HG03108 (cell line): ENCODE results near the gene SFN.
"Not testable (repeated sequence)": the region's sequence is repeated elsewhere in the genome, so short reads cannot be mapped to it uniquely, and the experiment has no call there.

Source experiments
- ATAC-seq: cut with Tn5 transposase; IDR thresholded peaks from one replicate; pipeline ENCODE4 v1.9.1; 2021; ENCODE audit warnings: moderate library complexity; ENCODE audit not compliant: unreplicated experiment

Gene SFN

DNA sequence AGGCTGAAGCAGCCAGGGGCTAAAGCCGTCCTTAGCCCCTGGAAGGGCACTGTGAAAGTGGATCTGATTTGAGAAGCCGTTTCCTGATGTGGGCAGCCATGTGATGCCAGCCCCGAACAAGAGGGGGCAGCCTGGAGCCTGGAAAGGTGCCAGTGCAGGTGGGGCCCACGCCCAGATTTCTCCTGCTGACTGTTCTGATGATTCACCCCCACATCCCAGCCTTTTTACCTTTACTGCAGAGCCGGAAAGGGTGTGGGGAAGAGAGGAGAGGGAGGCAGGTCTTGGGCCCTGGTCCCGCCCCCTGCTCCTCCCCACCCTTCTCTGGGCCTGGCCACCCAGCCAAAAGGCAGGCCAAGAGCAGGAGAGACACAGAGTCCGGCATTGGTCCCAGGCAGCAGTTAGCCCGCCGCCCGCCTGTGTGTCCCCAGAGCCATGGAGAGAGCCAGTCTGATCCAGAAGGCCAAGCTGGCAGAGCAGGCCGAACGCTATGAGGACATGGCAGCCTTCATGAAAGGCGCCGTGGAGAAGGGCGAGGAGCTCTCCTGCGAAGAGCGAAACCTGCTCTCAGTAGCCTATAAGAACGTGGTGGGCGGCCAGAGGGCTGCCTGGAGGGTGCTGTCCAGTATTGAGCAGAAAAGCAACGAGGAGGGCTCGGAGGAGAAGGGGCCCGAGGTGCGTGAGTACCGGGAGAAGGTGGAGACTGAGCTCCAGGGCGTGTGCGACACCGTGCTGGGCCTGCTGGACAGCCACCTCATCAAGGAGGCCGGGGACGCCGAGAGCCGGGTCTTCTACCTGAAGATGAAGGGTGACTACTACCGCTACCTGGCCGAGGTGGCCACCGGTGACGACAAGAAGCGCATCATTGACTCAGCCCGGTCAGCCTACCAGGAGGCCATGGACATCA is at the start of gene SFN:
TSS of gene SFN (plus strand) at position 369 of the 904 bp plus-strand sequence. CDS start at position 433, 64 bp downstream.
- ATAC-seq = no peak

DNA sequence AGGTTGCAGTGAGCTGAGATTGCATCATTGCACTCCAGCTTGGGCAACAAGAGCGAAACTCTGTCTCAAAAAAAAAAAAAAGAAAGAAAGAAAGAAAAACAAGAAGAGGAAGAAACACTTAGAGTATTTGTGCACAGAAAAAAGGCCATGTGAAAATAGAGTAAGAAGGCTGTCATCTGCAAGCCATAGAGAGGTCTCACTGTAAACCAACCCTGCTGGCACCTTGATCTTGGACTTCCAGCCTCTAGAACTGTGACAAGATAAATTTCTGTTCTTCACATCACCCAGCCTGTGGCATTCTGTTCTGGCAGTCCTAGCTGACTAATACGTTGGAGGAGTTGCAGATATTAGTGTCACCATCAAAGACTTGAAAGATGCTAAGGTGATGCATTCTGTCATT is 48.6 kb upstream of the SFN start:
- ATAC-seq = no peak

DNA sequence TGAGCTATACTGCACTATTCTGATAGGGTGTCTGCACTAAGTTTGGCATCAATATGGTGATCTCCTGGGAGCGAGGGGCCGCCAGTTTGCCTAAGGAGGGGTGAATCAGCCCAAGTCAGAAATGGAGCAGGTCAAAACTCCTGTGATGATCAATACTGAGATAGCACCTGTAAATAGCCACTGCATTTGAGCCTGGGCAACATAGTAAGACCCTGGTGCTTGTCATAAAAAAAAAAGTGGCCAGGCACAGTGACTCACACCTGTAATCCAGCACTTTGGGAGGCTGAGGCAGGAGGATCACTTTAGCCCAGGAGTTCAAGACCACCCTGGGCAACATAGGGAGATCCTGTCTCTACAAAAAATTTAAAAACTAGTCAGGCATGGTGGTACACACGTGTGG is 48.1 kb upstream of the SFN start:
- ATAC-seq = no peak

DNA sequence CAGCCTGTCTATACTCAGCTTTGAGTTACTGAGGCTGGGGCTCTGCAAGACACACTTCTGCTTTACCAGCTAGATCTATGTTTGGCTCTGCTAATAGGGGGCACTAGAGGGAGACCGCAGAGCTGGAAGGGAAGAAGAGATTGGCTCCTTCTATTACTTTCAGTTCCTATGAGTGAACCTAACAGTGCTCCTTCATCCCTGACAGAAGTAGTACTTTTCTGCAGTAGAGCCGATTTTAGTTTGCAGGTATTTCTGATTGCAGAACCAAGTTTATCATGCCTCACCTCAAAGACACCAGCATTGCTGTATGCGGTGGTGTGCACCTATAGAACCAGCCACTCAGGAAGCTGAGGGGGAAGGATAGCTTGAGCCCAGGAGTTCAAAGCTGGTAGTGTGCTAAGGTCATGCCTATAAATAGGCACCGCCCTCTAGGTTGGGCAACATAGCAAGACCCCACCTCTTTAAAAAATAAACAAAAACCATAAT is 42.1 kb upstream of the SFN start:
- ATAC-seq = peak; percentile 93

DNA sequence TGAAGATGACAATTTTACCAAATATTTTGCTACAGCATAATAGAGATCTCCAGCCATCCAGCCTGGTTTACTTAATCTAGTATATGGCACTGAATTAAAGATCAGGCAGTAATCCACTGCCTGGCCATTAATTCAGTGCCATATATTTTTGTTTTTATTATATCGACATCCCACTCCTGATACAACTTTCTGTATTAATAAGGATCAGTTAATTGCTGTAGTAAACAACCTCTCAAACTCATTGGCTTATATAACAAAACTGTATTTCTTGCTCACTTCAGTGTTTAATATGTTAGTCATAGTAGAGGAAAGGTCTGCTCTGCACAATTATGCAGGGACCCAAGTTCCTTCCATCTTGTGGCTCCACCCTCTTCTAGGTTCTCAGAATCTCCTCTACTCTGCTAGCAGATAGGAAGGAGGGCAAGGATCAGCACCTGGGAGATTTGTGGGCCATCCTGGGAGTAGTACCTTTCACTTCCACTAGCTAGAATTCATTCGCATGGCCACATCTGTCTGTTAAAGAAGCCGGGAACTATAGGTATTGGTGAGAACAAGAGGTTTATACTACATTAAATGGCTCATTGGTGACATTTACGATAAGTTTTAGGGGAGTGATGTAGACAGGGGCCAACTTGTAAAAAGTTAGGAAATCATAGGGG is 40.1 kb upstream of the SFN start:
- no peak for ATAC-seq

DNA sequence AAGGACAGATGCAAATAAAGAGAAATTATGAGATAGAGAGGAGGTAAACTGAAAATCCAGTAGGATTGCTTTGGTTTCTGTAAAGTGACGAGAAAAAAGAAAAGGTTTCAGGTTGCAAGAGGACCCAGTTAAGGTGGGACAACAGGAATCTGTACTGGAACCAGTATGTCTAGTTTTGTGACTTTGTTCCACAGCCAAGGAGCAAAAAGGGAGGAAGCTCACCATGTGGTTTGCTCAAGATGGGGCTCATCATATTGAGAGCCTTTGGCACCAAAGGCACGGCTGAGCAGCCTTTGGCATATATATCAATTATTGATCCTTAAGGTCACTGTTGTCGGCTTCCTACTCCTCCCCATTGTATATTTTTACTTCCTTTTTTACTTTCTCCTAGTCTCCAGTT is 38.2 kb upstream of the SFN start:
- no peak for ATAC-seq

DNA sequence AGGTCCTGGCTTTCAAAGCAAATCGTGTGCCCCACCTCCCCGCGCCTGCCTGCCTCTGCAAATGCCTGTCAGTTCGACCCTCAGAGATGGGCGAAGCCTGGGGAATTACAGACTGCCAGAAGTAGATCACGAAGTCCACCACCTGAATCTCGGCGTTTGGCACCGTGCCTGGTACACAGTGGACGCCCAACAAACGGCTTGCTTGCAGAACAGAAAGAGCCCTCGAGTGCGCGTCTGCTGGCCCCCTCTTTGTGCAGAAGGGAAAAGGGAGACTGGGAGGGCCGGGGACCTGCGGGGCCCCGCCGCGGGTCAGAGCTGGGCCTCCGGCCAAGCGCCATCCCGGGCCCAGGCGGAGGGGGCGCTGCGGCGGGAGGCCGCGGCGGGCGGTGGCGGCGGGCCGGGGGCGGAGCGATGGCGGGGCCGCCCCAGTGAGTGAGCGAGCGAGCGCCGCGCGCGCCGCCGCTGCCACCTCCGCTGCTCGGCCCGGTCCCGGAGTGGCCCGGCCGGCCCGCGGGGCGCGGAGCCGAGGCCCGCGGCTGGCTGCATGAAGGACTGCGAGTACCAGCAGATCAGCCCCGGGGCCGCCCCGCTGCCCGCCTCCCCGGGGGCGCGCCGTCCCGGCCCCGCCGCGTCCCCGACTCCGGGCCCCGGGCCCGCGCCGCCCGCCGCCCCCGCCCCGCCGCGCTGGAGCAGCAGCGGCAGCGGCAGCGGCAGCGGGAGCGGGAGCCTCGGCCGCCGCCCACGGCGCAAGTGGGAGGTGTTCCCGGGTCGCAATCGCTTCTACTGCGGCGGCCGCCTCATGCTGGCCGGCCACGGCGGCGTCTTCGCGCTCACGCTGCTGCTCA is 36.5 kb upstream of the SFN start, which contains the start of gene ZDHHC18:
TSS of gene ZDHHC18 (plus strand) at position 428 of the 845 bp plus-strand sequence. CDS start at position 545, 117 bp downstream.
- peak; percentile 62 for ATAC-seq

DNA sequence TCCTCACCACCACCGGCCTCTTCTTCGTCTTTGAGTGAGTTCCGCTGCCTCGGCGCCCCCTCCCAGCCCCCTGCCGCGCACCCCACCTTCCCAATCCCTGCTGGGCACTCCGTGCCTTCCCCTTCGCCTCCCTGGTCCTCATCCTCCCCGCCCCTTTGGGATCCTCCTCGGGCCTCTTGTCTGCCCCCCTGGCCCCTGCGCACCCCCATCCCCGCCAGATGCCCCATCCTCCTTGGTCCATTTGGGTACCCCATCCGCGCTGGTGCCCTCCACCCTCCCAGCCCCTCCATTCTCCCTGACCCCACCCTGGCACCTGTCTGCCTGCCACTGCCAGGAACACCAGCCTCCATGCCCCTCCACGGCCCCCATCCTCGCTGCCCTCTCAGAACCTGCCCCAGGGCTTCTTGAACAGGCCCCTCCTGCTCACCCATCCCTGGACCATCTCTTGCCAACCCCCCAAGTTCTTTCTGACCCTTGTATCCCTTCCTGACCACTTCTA is 35.8 kb upstream of the SFN start:
- ATAC-seq = no peak

DNA sequence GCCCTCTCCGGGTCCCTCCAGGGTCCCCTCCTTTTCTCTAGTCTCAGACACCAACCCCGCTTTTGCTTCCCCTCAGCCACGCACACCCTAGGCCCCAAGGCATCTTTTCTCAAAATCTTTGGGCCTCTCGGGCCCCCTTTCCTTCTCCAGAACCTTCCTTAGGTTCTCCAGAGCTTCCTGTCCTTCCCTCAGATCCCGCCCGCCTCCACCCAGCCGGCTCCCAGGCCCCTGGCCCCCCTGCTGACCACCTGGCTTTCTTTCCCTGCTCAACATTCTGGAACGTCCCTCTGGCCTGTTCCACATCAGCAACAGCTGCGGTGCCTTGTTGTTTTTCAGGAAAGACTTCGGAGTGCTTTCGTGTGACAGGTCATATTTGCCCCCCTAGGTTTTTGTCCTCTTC is 35.3 kb upstream of the SFN start:
- ATAC-seq = no peak

DNA sequence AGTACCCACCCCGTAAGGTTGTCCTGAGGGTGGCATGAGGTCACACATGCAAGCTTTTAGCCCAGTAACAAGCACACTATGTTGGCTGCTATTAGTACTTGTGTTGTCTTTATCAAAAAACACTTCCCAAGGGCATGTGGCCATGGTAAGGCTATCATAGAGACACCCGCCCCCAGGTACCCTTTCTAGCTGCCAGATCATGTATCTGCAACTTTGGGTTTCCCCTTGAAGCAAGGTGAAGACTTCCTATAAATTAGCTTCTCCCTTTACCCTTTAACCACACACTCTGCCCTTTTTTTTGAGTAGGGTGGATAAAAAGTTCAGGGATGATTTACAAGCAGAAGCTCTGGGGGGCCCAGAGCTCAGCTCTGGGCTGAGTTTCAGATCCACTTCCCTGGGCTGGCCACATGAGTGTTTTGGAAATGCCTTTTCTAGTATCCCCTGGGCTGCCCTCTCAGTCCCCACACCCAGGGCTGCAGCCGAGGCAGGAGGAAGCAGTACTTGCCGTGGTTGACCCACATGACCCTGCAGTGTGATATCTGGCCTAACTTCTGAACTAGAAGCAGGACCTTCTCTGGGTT is 34.4 kb upstream of the SFN start:
- no peak for ATAC-seq

DNA sequence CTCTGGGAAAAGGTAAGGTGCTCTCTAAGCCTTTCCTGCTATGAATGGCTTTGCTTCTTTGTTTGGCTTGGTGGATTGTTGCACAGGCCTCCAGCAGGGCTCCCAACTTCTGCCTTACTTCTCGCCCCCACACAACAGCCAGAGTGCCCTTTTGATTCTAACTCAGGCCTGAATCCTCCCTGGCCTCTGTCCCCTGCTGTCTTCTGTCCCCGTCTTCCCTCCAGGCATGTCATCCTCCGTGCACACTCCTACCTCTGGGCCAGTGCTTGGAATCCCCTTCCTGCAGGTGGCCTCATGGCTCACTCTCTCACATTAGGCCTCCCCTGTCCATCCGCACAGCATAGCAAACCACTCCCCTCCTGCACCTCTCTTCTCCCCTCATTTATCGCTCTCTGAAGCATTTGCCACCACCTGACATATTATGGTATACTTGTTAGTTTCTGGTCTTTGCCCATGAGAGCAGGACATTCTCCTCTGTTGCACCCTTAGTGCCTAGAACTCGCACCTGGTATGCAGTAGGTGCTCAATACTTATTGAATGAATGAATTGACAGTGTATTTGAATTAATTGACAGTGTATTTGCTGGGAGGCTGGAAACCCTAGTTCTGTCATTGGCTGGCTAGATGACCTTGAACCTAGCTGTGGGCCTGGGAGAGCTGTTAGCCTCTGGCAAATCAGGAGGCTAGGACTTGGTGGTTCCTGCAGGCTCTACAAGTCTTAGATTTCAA is 33.6 kb upstream of the SFN start:
- ATAC-seq = no peak

DNA sequence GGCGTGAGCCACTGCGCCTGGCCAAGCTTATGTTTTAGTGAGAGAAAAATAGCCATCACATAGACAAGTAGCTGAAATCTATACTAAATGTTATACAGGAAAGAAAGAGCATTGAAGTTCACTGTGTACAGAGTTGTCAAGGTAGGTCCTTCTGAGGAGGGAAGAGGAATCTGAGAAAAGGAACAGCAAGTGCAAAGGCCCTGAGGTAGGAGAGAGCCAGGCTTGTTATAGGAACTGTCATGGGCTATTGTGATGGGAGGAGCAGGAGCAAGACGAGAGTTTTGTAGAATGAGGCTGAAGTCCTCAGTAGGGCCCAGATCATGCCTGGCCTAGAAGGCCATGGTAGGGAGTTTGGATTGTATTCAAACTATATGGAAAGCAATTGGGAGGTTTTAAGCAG is 31.9 kb upstream of the SFN start:
- ATAC-seq = no peak

DNA sequence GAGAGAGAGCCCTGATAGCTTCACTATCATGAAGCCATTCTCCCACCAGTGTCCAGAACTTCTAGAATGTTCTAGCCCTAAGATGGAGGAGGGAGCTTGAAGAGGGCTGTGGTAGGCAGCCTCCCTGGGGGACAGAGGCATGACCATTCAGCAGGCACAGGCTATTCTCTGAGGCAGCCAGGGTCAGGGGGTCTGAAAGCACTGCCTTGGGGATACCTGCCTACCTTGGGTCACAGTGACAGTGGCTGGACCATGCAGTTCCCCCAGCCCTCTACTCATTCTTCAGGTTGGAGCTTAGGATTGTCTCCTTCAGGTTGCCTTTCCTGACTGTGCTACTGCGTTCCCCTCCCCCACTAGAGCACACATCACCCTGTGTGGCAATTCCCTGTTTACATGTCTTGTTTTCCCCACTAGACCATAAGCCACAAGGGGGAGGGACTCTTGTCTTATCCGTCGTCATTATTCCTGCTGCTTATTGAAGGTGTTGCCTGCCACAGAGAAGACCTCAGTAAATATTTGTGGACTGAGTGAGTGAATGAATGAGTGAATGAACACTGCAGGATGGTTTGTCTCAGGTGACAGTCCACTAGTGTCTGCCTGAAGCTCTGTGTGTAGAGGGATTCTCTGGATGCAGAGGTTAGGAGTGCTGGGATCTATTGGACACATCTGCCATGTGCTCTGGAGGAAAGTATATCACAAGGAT is 31.3 kb upstream of the SFN start:
- no peak for ATAC-seq

DNA sequence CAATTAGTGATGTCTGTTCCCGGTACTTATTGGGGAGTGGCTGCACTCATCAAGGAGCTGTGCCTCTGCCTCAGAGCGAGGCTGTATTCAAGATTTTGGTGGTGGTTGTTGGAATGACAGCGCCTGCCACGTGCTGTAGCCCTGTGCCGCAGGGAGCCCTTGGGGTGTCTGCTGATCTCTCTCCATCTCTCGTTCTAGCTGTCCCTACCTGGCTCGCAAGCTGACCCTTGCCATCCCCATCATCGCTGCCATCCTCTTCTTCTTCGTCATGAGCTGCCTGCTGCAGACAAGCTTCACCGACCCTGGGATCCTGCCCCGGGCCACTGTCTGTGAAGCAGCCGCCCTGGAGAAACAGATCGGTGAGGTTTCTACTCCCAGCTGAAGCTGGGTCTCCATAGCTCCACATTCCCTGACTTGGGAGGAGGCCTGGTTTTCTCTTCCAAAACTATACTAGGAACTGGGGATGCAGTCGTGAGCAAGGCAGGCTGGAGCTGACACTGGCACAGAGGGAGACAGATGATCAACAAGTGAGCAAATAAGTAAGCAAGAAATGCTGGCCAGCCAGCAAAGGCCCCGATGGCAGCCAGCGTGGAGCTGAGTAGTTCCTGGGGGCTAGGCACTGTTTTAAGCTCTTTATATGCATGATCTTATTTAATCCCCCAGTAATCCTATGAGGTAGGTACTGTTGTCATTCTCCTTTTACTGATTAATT is 30.5 kb upstream of the SFN start:
- ATAC-seq = no peak

DNA sequence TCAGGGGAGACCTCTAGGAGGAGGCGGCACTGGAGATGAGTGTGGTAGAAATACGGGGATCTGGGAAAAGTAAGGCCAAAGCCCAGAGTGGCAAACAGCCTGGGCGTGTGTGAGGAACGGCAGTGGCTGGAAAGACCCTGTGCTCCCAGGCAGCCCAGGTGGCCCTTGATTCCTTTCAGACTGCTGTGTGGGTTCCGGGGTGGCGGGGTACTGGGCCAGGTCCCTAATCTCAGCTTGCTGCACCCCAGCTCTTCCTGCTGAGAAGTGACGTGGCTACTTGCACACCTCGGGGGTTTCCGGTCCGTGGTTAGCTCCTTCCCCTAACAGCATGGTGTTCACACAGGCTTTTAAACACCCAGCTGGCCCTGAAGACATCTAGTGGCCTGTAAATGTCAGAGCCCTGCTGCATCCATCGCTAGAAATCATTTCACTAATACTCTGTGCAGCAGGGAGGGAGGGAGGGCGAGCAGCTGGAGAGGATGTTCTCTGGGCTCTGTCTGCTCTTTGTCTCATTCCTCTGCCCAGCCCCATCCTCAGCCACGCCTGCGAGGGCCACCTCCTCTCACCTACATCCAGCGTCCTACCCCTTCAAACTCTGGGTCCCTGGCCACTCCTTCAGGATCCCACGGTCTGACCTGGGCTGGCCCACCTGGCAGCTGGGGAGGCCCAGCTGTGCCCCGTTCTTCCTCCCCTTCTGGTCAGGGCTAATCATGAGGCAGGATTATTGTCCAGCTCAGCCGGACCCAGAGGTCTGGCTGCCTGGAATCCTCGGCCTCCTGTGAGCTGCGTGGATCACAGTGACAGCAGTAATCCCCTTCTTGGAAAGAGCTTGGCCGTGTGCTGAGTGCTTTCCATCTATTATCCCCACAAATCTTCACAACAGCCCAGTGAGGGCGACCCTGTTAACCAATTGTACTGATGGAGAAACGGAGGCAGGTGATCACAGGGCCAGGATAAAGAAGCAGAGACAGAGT is 29.2 kb upstream of the SFN start:
- peak; percentile 77 for ATAC-seq

DNA sequence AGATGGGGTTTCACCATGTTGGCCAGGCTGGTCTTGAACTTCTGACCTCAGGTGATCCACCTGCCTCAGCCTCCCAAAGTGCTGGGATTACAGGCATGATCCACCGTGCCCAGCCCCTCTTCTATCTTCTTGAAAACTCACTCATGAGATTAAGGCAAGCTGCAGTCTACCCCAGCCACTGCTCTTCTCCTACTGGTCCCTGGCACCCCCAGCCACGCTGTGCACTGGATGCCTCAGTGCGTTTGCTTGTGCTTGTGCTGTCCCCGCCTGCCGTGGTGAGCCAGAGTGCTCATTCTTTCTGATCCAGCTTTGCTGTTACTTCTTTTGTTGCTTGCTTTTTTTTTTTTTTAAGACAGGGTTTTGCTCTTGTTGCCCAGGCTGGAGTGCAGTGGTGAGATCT is 25.3 kb upstream of the SFN start:
- ATAC-seq = not testable (repeated sequence)
